HG02840 (cell line): ENCODE data around the gene CMAS.
"Not testable (repeated sequence)": the region's sequence is repeated elsewhere in the genome, so short reads cannot be mapped to it uniquely, and the experiment has no call there.

Source experiments
- ATAC-seq: cut with Tn5 transposase; IDR thresholded peaks from one replicate; pipeline ENCODE4 v1.9.1; 2021; ENCODE audit warnings: mild to moderate bottlenecking, moderate library complexity, moderate number of reproducible peaks; ENCODE audit not compliant: unreplicated experiment, low FRiP score

CMAS gene

GRCh38 chr12:22046090-22046967, at the start of gene CMAS:
Gene CMAS (plus strand): TSS chr12:22046218. CDS start chr12:22046304, 86 bp downstream.
- peak; percentile 86 for ATAC-seq

- ATAC-seq, result no peak
These were observed 47.7 kb upstream of the CMAS start for GRCh38 chr12:21998295-21998694.

- ATAC-seq, result no peak
These were observed 47.2 kb upstream of the CMAS start for GRCh38 chr12:21998782-21999181.

GRCh38 chr12:22002430-22002829, 43.6 kb upstream of the CMAS start:
- ATAC-seq, result no peak

GRCh38 chr12:22007794-22008193, 38.2 kb upstream of the CMAS start:
- not testable (repeated sequence) for ATAC-seq

- no peak for ATAC-seq
These were observed 37.8 kb upstream of the CMAS start for GRCh38 chr12:22008196-22008595.

- no peak for ATAC-seq
These were observed 31.8 kb upstream of the CMAS start for GRCh38 chr12:22014041-22014782.

GRCh38 chr12:22014783-22015144, 31.3 kb upstream of the CMAS start:
- ATAC-seq, result no peak

- no peak for ATAC-seq
These were observed 29.0 kb upstream of the CMAS start for GRCh38 chr12:22016982-22017381.

- no peak for ATAC-seq
These were observed 27.2 kb upstream of the CMAS start for GRCh38 chr12:22018860-22019259.

- ATAC-seq, result not testable (repeated sequence)
These were observed 22.5 kb upstream of the CMAS start for GRCh38 chr12:22023489-22023888.

- no peak for ATAC-seq
These were observed 16.5 kb upstream of the CMAS start for GRCh38 chr12:22029491-22029890.

- ATAC-seq, result no peak
These were observed 16.0 kb upstream of the CMAS start for GRCh38 chr12:22029991-22030390.

GRCh38 chr12:22032732-22033131, 13.3 kb upstream of the CMAS start:
- no peak for ATAC-seq

- ATAC-seq, result no peak
These were observed 11.1 kb upstream of the CMAS start for GRCh38 chr12:22034709-22035506.

GRCh38 chr12:22037947-22038346, 8.1 kb upstream of the CMAS start:
- no peak for ATAC-seq

- no peak for ATAC-seq
These were observed 7.3 kb upstream of the CMAS start for GRCh38 chr12:22038734-22039133.

GRCh38 chr12:22039361-22039760, 6.7 kb upstream of the CMAS start:
- no peak for ATAC-seq

GRCh38 chr12:22042976-22043669, 2.9 kb upstream of the CMAS start:
- ATAC-seq, result no peak

- ATAC-seq, result no peak
These were observed 2.1 kb upstream of the CMAS start for GRCh38 chr12:22043943-22044342.
